Measurements from ENCODE around the gene ARID2.

ARID2 gene

GRCh38 chr12:45732936-45733335 is 3.4 kb downstream of the ARID2 start:
- DNase-seq (ENCODE audit: low spot score) = no peak
- TF ChIP-seq CTCF (IDR thresholded peaks at IDR 0.05; ENCODE audit: extremely low read depth, insufficient read depth, missing control alignments) = no peak
- in situ Hi-C loops (cut with MboI; ENCODE audit: low pct_unique_long_range_greater_than_20kb, low sequenced_read_pairs, unreplicated experiment) = loop anchor here (25.0 kb wide), 1 partner anchor 546 kb away; no protein-coding TSS in a partner anchor

- no peak for TF ChIP-seq CTCF (IDR thresholded peaks at IDR 0.05; ENCODE audit: extremely low read depth, insufficient read depth, missing control alignments)
- in situ Hi-C loops (cut with MboI; ENCODE audit: low pct_unique_long_range_greater_than_20kb, low sequenced_read_pairs, unreplicated experiment) = loop anchor here (25.0 kb wide), 1 partner anchor 550 kb away; no protein-coding TSS in a partner anchor
- no peak for DNase-seq (ENCODE audit: low spot score)
Measured at GRCh38 chr12:45737638-45738037, 8.1 kb downstream of the ARID2 start.

- in situ Hi-C loops (cut with MboI; ENCODE audit: low pct_unique_long_range_greater_than_20kb, low sequenced_read_pairs, unreplicated experiment) = loop anchor here (10.0 to 25.0 kb wide), 2 partner anchors 198 to 555 kb away; no protein-coding TSS in a partner anchor
- TF ChIP-seq CTCF (IDR thresholded peaks at IDR 0.05; ENCODE audit: extremely low read depth, insufficient read depth, missing control alignments) = no peak
- no peak for DNase-seq (ENCODE audit: low spot score)
Measured at GRCh38 chr12:45742590-45742989, 13.1 kb downstream of the ARID2 start.

- TF ChIP-seq CTCF (IDR thresholded peaks at IDR 0.05; ENCODE audit: extremely low read depth, insufficient read depth, missing control alignments) = no peak
- no peak for DNase-seq (ENCODE audit: low spot score)
- in situ Hi-C loops (cut with MboI; ENCODE audit: low pct_unique_long_range_greater_than_20kb, low sequenced_read_pairs, unreplicated experiment) = loop anchor here (10.0 to 25.0 kb wide), 2 partner anchors 198 to 556 kb away; no protein-coding TSS in a partner anchor
Measured at GRCh38 chr12:45743247-45743646, 13.7 kb downstream of the ARID2 start.

- peak; percentile 12 for TF ChIP-seq CTCF (IDR thresholded peaks at IDR 0.05; ENCODE audit: extremely low read depth, insufficient read depth, missing control alignments)
- DNase-seq (ENCODE audit: low spot score) = no peak
- in situ Hi-C loops (cut with MboI; ENCODE audit: low pct_unique_long_range_greater_than_20kb, low sequenced_read_pairs, unreplicated experiment) = loop anchor here (10.0 to 25.0 kb wide), 2 partner anchors 201 to 559 kb away; no protein-coding TSS in a partner anchor
Measured at GRCh38 chr12:45745861-45746277, 16.4 kb downstream of the ARID2 start.

GRCh38 chr12:45756666-45757065 is 27.2 kb downstream of the ARID2 start:
- no peak for DNase-seq (ENCODE audit: low spot score)
- TF ChIP-seq CTCF (IDR thresholded peaks at IDR 0.05; ENCODE audit: extremely low read depth, insufficient read depth, missing control alignments) = no peak

More at GRCh38 chr12:45756666-45757065, 27.2 kb downstream of the ARID2 start:
- in situ Hi-C loops (cut with MboI; ENCODE audit: low pct_unique_long_range_greater_than_20kb, low sequenced_read_pairs, unreplicated experiment) = no loop called here
